Measurements from ENCODE around the gene OR4E1.
"Not testable (repeated sequence)": the region's sequence is repeated elsewhere in the genome, so short reads cannot be mapped to it uniquely, and the experiment has no call there.

OR4E1 gene

DNA sequence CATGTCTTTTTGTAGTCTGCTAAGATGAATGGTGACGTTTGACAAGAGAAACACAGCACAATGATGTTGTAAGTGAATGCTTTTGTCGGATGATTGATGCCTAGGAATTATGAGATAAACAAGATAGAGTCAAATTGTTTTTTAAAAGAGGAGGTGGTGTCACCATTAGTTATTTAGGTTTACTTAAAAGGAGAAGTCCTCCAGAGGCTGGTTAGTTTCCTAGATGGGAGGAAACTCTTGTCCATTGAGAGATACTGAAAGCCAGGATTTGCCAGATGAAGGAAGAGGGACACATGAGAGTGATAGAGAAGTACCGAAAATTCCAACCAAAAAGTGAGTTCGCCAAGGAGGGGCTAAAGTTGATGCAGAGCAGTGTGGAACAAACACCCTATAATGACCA, 38.8 kb downstream of the OR4E1 start, which contains the start of gene OR10G2:
OR10G2 (minus strand) TSS at position 101 of the 400 bp plus-strand sequence; CDS start at position 3, 98 bp downstream.
- H3K27me3 ChIP-seq (ENCODE audit: insufficient read depth, poor library complexity, severe bottlenecking): no peaks in the 10 kb centered on the region
- no peak within 1 kb of the TSS for H3K27ac ChIP-seq (replicated peaks)
- H3K4me3 ChIP-seq (replicated peaks; ENCODE audit: insufficient read depth, low read length): no peak within 1 kb of the TSS
- no peak for TF ChIP-seq POLR2AphosphoS5 (IDR thresholded peaks at IDR 0.05; ENCODE audit: low read depth)
- TF ChIP-seq, protein P1, sequence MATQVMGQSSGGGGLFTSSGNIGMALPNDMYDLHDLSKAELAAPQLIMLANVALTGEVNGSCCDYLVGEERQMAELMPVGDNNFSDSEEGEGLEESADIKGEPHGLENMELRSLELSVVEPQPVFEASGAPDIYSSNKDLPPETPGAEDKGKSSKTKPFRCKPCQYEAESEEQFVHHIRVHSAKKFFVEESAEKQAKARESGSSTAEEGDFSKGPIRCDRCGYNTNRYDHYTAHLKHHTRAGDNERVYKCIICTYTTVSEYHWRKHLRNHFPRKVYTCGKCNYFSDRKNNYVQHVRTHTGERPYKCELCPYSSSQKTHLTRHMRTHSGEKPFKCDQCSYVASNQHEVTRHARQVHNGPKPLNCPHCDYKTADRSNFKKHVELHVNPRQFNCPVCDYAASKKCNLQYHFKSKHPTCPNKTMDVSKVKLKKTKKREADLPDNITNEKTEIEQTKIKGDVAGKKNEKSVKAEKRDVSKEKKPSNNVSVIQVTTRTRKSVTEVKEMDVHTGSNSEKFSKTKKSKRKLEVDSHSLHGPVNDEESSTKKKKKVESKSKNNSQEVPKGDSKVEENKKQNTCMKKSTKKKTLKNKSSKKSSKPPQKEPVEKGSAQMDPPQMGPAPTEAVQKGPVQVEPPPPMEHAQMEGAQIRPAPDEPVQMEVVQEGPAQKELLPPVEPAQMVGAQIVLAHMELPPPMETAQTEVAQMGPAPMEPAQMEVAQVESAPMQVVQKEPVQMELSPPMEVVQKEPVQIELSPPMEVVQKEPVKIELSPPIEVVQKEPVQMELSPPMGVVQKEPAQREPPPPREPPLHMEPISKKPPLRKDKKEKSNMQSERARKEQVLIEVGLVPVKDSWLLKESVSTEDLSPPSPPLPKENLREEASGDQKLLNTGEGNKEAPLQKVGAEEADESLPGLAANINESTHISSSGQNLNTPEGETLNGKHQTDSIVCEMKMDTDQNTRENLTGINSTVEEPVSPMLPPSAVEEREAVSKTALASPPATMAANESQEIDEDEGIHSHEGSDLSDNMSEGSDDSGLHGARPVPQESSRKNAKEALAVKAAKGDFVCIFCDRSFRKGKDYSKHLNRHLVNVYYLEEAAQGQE (IDR thresholded peaks at IDR 0.05; ENCODE audit: insufficient replicate concordance, low read depth): no peak
- DNase-seq (ENCODE audit: low read depth in 1 of 2, low spot score in 1 of 2): no peak

DNA sequence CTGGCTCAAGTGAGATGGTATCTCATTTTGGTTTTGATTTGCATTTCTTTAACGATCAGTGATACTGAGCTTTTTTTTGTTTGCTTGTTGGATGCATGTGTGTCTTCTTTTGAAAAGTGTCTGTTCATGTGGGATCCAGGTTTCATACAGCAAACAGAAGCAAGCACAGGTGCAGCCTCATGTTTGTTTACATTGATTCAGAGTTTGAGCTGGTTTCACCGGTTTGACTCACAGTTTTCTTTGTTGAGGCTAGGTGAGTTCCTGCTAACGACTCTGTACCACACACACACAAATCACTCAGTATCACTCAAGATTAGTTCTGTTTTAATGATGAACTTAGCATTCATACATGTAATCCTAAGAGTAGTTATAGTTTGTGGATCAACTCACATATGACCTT, 42.5 kb downstream of the OR4E1 start:
- H3K4me3 ChIP-seq (replicated peaks; ENCODE audit: insufficient read depth, low read length): no peak overlapping the region
- H3K27ac ChIP-seq (replicated peaks): no peak overlapping the region
- TF ChIP-seq POLR2AphosphoS5 (IDR thresholded peaks at IDR 0.05; ENCODE audit: low read depth) (no peak), SPI1 (IDR thresholded peaks at IDR 0.05; ENCODE audit: borderline replicate concordance, low read depth) (no peak), GABPA (IDR thresholded peaks at IDR 0.05; ENCODE audit: low read depth) (no peak)
- TF ChIP-seq, protein P2, sequence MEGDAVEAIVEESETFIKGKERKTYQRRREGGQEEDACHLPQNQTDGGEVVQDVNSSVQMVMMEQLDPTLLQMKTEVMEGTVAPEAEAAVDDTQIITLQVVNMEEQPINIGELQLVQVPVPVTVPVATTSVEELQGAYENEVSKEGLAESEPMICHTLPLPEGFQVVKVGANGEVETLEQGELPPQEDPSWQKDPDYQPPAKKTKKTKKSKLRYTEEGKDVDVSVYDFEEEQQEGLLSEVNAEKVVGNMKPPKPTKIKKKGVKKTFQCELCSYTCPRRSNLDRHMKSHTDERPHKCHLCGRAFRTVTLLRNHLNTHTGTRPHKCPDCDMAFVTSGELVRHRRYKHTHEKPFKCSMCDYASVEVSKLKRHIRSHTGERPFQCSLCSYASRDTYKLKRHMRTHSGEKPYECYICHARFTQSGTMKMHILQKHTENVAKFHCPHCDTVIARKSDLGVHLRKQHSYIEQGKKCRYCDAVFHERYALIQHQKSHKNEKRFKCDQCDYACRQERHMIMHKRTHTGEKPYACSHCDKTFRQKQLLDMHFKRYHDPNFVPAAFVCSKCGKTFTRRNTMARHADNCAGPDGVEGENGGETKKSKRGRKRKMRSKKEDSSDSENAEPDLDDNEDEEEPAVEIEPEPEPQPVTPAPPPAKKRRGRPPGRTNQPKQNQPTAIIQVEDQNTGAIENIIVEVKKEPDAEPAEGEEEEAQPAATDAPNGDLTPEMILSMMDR (IDR thresholded peaks at IDR 0.05; ENCODE audit: insufficient read depth, low read length): no peak
- TF ChIP-seq, protein P1 (IDR thresholded peaks at IDR 0.05; ENCODE audit: insufficient replicate concordance, low read depth): no peak
- H3K27me3 ChIP-seq (ENCODE audit: insufficient read depth, poor library complexity, severe bottlenecking): no peaks in the 10 kb centered on the region
- no peak for DNase-seq (ENCODE audit: low read depth in 1 of 2, low spot score in 1 of 2)

DNA sequence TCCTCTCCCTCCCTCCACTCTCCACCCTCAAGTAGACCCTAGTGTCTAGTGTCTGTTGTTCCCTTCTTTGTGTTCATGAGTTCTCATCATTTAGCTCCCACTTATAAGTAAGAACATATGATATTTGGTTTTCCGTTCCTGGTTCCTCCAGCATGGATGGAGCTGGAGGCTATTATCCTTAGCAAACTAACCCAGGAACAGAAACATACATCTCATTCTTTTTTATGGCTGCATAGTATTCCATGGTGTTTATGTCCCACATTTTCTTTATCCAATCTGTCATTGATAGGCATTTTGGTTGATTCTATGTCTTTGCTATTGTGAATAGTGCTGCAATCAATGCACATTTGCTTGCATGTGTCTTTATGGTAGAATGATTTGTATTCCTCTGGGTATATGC, 43.1 kb downstream of the OR4E1 start:
- not testable (repeated sequence) for H3K27ac ChIP-seq (replicated peaks); H3K4me3 ChIP-seq (replicated peaks; ENCODE audit: insufficient read depth, low read length); H3K27me3 ChIP-seq (ENCODE audit: insufficient read depth, poor library complexity, severe bottlenecking); DNase-seq (ENCODE audit: low read depth in 1 of 2, low spot score in 1 of 2)

DNA sequence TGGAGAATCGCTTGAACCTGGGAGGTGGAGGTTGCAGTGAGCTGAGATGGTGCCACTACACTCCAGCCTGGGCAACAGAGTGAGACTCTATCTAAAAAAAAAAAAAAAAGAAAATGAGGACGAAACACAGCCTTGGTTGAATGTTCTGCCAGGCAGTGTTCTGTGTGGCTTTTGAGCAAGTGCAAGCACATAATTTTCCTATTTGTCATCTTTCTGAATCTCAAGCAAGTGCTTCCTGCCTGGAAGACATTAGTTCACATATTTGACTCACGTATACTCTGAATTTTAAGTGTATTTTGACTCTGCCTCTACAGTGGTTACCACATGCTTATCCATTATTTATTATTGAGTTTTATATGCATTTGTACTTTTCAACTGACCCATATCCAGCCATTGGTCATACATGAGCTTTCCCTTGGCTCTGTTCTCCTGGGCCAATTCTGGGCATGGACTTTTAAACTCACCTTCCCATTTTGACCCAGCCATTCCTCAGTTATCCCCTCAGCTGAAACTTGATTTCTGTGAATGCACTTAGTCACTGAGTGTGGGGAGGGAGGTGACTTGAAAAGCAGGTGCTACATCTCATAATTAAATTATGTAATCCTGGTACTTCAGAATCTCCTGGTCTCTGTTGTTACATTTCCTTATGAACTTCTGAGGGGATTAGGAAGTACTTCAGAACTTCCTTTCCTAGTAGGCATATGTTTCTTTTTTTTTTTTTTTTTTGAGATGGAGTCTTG, 47.0 kb downstream of the OR4E1 start:
- no peak for TF ChIP-seq SPI1 (IDR thresholded peaks at IDR 0.05; ENCODE audit: borderline replicate concordance, low read depth)
- no peak for TF ChIP-seq GABPA (IDR thresholded peaks at IDR 0.05; ENCODE audit: low read depth)
- TF ChIP-seq, protein P2 (IDR thresholded peaks at IDR 0.05; ENCODE audit: insufficient read depth, low read length): no peak
- TF ChIP-seq, protein P1 (IDR thresholded peaks at IDR 0.05; ENCODE audit: insufficient replicate concordance, low read depth): no peak
- TF ChIP-seq POLR2AphosphoS5 (IDR thresholded peaks at IDR 0.05; ENCODE audit: low read depth): no peak
- no peak for DNase-seq (ENCODE audit: low read depth in 1 of 2, low spot score in 1 of 2)

More for the DNA sequence above, 47.0 kb downstream of the OR4E1 start:
- Histone ChIP-seq H3K4me3 (replicated peaks; ENCODE audit: insufficient read depth, low read length) (no peak overlapping the region), H3K27ac (replicated peaks) (no peak overlapping the region), H3K27me3 (ENCODE audit: insufficient read depth, poor library complexity, severe bottlenecking) (peaks cover 2% of the 10 kb centered on the region)

Measured in HL-60 (cell line).